Measurements from ENCODE around the gene MAP3K7. TPM values are rescaled to one million over a fixed set of nuclear protein-coding genes. Genes with fewer than 3 reads are reported as not detected.

Gene MAP3K7
- total and polyA plus RNA-seq, 10 donors = 15.6 to 56.9 (median 39.8) TPM

DNA sequence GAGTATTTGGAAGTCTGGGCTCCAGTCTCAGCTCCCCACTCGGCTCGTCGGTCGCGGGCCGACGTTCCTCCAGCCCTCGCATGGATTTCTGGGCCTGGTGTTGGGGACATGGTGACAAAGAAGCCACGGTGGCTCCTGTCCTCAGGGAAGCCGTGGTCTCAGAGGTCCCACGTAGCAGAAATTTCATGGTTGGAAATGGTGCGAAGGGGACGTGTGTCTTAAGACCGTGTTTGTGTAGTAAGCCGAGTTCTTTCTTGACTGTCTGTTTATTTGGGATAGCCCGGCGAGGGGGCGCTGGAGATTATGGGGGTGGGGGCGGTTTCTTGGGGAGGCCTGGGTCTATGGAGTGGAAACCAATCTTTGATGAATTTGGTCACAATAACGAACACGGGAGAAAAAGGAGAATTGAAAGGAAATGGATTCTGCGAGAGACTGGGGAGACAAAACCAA lies 23.5 kb upstream of the MAP3K7 start:
- TF ChIP-seq POLR2AphosphoS5 (IDR thresholded peaks at IDR 0.05) (no peak), POLR2A (IDR thresholded peaks at IDR 0.05) (no peak)
- TF ChIP-seq, protein P1, sequence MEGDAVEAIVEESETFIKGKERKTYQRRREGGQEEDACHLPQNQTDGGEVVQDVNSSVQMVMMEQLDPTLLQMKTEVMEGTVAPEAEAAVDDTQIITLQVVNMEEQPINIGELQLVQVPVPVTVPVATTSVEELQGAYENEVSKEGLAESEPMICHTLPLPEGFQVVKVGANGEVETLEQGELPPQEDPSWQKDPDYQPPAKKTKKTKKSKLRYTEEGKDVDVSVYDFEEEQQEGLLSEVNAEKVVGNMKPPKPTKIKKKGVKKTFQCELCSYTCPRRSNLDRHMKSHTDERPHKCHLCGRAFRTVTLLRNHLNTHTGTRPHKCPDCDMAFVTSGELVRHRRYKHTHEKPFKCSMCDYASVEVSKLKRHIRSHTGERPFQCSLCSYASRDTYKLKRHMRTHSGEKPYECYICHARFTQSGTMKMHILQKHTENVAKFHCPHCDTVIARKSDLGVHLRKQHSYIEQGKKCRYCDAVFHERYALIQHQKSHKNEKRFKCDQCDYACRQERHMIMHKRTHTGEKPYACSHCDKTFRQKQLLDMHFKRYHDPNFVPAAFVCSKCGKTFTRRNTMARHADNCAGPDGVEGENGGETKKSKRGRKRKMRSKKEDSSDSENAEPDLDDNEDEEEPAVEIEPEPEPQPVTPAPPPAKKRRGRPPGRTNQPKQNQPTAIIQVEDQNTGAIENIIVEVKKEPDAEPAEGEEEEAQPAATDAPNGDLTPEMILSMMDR (IDR thresholded peaks at IDR 0.05 in 8 of 11, conservative IDR thresholded peaks at IDR 0.05 in 3 of 11) = no peak
- intact Hi-C loops (cut with DNase I; ENCODE audit: low total_unique reads) = no loop called here
- H3K27ac ChIP-seq = peak overlapping the region in 7 of 8 donors; percentile 62 to 87 (median 82)
- 3 to 12% (median 6%) methylated on average over 22 of the region's 22 CpGs for WGBS, 5 donors
- H3K36me3 ChIP-seq = no peaks in the 10 kb centered on the region
- peaks cover 0 to 62% (median 21%) of the 10 kb centered on the region in 7 donors for H3K27me3 ChIP-seq (replicated peaks in 1 of 7)
- H3K4me3 ChIP-seq = peak overlapping the region; percentile 45 to 81 (median 58)
- no peak for DNase-seq
- H3K4me1 ChIP-seq = peaks cover 0 to 24% (median 19%) of the 10 kb centered on the region in 6 donors
- no peaks in the 10 kb centered on the region for H3K9me3 ChIP-seq

DNA sequence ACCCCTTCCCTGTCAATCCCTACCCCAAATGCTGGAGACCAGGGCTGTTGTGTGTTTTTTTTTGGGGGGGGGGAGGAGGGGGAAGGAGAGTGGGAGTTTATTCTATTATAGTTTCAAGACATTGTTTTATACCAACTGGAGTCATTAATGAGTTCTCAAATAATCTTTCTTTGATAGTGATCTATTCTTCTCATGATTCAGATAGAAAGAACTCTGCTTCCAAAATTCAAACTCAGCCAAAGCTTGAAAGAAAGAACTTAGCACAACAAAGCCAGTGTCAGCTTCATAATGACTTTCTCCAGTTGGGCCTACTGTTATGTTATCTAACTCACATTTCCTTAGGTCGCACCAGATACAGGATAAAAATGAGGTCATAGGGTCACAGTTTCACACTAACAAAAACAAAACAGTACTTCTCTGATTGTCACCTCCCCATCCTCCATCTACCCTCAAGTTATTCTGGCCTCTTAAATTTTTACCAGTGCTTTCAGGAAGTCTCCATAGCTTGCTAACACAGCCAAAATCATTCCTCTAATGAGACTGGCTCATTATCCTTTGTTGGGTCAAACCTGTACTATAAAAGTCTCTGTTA lies 19.0 kb upstream of the MAP3K7 start:
- Histone ChIP-seq H3K4me1 (peaks cover 0 to 12% (median 7%) of the 10 kb centered on the region in 6 donors), H3K36me3 (no peaks in the 10 kb centered on the region), H3K27me3 (replicated peaks in 1 of 7) (peaks cover 0 to 20% (median 9%) of the 10 kb centered on the region in 7 donors), H3K4me3 (no peak overlapping the region), H3K27ac (no peak overlapping the region), H3K9me3 (no peaks in the 10 kb centered on the region)
- 43 to 70% (median 56%) methylated on average over 1 of the region's 1 CpG for WGBS, 5 donors
- DNase-seq = no peak
- TF ChIP-seq POLR2A (IDR thresholded peaks at IDR 0.05) (no peak), POLR2AphosphoS5 (IDR thresholded peaks at IDR 0.05) (no peak)
- TF ChIP-seq, protein P1 (IDR thresholded peaks at IDR 0.05 in 8 of 11, conservative IDR thresholded peaks at IDR 0.05 in 3 of 11) = no peak
- intact Hi-C loops (cut with DNase I; ENCODE audit: low total_unique reads) = no loop called here

DNA sequence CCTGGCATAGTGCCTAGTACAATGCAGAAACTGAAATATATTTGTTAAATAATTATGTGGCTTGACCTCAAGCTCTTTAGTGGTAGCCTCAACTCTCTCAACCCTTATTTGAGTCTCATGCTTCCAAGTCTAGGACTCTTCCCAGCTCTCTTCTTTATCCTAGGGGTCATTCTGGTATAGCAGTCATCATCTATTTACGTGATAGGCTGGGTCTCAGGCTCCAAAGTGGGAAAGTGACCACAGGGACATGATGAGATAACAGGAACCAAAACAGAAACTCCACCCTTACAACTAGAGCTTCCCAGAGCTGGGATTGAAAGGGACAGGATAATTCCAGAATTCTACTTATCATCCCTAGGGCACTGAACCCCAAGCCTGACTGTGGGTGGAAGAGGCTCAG lies 17.7 kb upstream of the MAP3K7 start:
- Histone ChIP-seq H3K36me3 (no peaks in the 10 kb centered on the region), H3K27ac (no peak overlapping the region), H3K4me1 (no peaks in the 10 kb centered on the region), H3K27me3 (replicated peaks in 1 of 7) (peaks cover 0 to 10% (median 0%) of the 10 kb centered on the region in 7 donors), H3K4me3 (no peak overlapping the region), H3K9me3 (no peaks in the 10 kb centered on the region)
- no peak for DNase-seq
- 69 to 83% (median 76%) methylated on average over 1 of the region's 1 CpG for WGBS, 5 donors
- intact Hi-C loops (cut with DNase I; ENCODE audit: low total_unique reads) = no loop called here
- TF ChIP-seq POLR2AphosphoS5 (IDR thresholded peaks at IDR 0.05) = no peak

DNA sequence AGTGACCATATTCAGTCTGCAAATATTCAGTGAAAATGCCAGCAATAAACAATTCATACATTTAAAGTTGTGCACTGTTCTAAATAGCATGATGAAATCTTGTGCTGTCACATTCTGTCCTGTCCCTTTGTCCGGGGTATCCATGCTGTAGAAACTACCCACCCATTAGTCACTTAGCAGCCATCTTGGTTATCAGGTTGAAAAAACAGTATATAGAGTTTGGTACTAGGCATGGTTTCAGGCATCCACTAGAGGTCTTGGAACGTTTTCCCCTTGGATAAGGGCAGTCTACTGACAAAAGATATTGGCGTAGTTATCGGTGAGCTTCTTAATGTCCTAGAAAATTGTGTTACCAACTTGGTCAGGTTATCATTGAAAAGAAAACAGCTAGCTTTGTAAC lies 12.3 kb upstream of the MAP3K7 start:
- Histone ChIP-seq H3K4me3 (no peak overlapping the region), H3K27me3 (replicated peaks in 1 of 7) (peaks cover 0 to 29% (median 6%) of the 10 kb centered on the region in 7 donors), H3K27ac (no peak overlapping the region), H3K36me3 (no peaks in the 10 kb centered on the region), H3K9me3 (no peaks in the 10 kb centered on the region), H3K4me1 (no peaks in the 10 kb centered on the region)
- intact Hi-C loops (cut with DNase I; ENCODE audit: low total_unique reads) = no loop called here
- TF ChIP-seq POLR2A (IDR thresholded peaks at IDR 0.05) (no peak), POLR2AphosphoS5 (IDR thresholded peaks at IDR 0.05) (no peak)
- TF ChIP-seq, protein P1 (IDR thresholded peaks at IDR 0.05 in 8 of 11, conservative IDR thresholded peaks at IDR 0.05 in 3 of 11) = no peak
- no peak for DNase-seq
- WGBS, 5 donors = 71 to 86% (median 79%) methylated on average over 4 of the region's 4 CpGs
